ENCODE measurements around the gene FADD.
"Not testable (repeated sequence)": the region's sequence is repeated elsewhere in the genome, so short reads cannot be mapped to it uniquely, and the experiment has no call there.

Gene FADD

GRCh38 chr11:70205766-70206165 lies 2.7 kb downstream of the FADD start:
- no peak for DNase-seq

DNA sequence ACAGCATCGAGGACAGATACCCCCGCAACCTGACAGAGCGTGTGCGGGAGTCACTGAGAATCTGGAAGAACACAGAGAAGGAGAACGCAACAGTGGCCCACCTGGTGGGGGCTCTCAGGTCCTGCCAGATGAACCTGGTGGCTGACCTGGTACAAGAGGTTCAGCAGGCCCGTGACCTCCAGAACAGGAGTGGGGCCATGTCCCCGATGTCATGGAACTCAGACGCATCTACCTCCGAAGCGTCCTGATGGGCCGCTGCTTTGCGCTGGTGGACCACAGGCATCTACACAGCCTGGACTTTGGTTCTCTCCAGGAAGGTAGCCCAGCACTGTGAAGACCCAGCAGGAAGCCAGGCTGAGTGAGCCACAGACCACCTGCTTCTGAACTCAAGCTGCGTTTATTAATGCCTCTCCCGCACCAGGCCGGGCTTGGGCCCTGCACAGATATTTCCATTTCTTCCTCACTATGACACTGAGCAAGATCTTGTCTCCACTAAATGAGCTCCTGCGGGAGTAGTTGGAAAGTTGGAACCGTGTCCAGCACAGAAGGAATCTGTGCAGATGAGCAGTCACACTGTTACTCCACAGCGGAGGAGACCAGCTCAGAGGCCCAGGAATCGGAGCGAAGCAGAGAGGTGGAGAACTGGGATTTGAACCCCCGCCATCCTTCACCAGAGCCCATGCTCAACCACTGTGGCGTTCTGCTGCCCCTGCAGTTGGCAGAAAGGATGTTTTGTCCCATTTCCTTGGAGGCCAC lies 3.3 kb downstream of the FADD start:
- DNase-seq = no peak

GRCh38 chr11:70206982-70207376 lies 3.9 kb downstream of the FADD start:
- DNase-seq = no peak

GRCh38 chr11:70207531-70208131 lies 4.5 kb downstream of the FADD start:
- DNase-seq = no peak

DNA sequence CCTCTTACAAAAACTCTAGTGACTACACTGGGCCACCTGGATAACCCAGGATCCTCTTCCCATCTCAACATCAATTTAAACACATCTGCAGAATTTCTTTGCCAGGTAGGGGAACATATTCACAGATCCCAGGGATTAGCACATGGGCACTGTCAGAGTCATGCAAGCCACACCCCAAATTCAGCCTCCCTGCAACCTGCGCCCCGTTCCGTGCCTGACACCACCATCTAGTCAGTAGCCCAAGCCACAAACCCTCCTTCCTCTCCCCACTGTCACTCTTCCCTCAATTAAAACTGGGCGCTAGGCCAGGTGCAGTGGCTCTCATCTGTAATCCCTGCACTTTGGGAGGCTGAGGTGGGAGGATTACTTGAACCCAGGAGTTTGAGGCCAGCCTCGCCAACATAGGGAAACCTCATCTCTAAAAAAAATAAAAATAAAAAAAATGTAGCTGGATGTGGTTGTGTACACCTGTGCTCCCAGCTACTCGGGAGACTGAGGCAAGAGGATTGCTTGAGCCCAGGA lies 6.4 kb downstream of the FADD start:
- DNase-seq = peak; percentile 20

GRCh38 chr11:70210051-70210501 lies 7.0 kb downstream of the FADD start:
- DNase-seq = no peak

- DNase-seq = no peak
Measured at GRCh38 chr11:70210530-70210929, 7.4 kb downstream of the FADD start.

DNA sequence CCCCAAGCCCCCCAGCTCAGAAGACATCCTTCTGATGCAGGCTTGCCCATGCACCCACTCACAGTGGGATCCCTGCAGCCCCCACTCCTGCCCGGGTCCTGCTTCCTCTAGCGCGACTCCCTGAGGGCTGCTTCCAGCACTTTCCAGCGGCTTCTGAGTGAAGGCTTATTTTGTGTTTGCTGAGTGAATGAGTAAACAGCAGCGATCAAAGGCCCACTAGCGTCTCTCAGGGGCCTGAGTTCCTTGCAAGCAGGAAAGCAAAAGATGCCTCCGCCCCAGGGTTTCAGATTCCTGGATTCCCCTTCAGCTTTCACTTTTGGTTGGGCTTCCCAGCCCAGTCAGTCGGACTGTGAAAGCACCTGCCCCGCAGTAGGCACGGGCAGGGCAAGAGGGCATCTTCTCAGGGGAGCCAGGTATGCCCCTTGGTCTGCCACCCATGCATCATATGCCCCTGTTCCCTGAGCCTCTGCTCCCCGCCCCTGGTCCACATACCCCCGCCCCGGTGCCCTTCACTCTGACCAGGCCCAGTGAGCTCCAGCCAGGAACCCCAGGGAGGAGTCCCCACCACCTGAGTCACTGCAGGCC lies 9.2 kb downstream of the FADD start:
- DNase-seq = no peak

GRCh38 chr11:70217388-70217787 lies 14.3 kb downstream of the FADD start:
- not testable (repeated sequence) for DNase-seq

DNA sequence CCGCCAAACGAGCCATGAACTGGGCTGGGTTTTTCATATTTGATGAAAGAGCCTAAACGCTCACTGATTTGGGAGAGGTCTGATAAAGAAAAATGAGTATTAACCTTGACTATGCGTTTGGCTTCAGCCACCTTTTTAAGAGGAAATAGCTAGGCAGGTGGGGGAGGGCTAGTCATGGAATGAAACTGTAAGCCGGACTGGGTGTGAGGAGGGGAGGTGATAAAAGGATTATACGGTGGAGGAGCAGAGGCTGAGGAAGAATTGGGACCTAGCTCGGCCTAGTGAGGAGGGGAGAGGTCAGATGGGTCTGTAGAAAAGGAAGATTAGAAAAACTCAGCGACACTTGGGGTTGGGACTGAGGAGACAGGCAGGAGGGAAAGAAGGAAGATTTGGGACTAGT lies 15.0 kb downstream of the FADD start:
- not testable (repeated sequence) for DNase-seq

DNA sequence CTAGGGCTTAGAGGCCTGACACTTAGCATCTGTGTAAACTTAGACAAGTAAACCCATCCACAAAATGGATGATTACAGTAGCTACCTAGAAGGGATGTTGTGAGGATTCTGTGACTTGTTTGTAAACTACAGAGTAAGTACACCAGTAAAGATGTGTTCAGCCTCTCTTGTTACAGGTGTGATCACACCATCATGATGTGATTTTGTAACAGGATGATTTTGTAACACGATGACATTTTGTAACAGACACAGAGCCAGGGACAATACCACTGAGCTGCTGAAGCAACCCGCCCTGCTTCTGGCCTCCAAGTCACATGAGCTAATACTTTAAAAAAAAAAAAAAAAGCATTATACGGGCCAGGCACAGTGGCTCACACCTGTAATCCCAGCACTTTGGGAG lies 17.0 kb downstream of the FADD start:
- no peak for DNase-seq

DNA sequence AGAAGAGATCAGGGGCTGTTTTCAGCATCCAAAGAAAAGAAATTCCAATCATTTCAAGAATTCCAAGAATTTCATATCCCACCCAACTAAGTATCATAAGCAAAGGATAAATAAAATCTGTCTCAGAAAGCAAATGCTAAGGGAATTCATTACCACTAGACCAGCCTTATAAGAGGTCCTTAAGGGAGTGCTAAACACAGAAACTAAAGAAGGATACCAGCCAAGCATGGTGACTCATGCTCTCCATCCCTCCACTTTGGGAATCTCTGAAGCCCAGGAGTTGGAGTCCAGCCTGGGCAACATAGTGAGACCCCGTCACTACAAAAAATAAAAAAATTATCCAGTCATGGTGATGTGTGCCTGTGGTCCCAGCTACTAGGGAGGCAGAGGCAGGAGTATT lies 17.8 kb downstream of the FADD start:
- DNase-seq = no peak

GRCh38 chr11:70225681-70226177 lies 22.6 kb downstream of the FADD start:
- DNase-seq = no peak

GRCh38 chr11:70226183-70226582 lies 23.1 kb downstream of the FADD start:
- DNase-seq = no peak

DNA sequence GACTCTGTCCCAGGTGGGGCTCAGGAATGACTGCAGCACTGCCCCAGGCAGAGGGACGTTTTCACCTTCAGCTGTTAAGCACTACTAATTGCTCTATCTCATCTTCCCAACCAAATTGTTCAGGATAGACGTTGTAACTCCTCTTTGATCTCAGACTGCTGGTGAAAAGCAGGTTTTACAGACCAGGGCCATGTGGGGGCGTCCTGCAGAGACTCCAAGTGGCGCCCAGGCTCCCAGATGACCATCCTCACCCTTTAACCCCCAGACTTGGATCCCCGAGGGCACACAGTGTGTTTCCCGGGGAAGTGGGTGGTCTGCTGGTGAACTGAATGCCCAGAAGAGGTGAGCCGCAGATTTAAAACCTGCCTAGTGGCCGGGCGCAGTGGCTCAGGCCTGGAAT lies 23.9 kb downstream of the FADD start:
- DNase-seq = peak; percentile 14

DNA sequence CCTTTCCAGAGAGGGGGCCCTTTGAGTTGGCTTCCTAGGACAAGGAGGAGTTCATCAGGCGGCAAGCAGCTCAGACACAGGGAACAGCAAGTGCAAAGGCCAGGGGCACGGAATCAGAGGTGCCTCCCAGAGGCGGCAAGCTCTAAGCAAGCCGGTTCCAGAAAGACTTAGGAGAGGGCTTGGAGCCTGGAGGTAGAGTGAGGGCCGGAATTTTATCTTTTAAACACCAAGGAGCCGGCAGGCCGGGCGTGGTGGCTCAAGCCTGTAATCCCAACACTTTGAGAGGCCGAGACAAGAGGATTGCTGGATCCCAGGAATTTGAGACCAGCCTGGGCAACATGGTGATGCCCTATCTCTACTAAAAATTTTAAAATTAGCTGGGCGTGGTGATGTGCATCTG lies 26.6 kb downstream of the FADD start:
- no peak for DNase-seq

GRCh38 chr11:70230151-70230839 lies 27.2 kb downstream of the FADD start:
- DNase-seq = no peak

DNA sequence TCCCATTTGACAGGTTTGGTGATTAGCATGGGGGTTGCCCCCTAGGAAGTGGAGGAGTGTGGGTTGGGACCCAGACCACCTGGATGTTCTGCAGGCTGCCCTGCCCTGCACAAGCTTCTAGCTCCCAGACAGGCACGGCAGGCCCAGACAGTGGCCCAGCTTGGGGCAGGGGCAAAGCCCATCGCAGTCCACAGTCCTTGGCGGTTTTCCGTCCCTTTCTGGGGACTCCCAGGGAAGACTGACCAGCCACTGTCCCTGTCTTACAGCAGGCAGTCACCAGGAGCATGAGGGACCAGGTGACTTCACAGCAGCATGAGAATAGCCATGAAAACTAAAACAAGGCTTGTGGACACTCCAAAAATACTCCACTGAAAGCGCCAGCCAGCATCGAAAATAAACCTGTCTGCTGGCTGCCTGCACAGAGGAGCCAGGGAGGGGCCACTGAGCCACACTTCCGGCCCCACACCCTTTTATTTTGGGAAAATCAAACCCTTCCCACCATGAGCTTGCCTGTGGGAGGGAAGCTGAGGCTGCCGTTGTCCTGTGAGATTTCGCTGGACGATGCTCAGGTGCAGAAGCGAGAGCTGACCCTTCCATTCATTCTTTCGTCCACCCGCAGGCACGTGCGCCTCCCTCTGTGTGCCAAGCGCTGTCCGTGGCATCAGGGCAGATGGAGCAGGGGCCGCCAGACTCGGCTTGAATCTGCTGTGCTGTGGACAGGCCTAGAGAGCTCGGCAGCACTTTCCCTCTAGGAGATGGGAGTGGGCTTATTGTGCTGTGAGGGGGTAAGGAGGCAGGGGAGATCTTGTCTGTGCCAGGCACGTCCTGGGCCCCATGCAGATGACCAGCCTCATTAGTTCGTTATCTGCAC lies 28.0 kb downstream of the FADD start:
- DNase-seq = no peak

- DNase-seq = no peak
Measured at GRCh38 chr11:70233034-70233433, 29.9 kb downstream of the FADD start.

- DNase-seq = no peak
Measured at GRCh38 chr11:70233511-70233934, 30.4 kb downstream of the FADD start.

DNA sequence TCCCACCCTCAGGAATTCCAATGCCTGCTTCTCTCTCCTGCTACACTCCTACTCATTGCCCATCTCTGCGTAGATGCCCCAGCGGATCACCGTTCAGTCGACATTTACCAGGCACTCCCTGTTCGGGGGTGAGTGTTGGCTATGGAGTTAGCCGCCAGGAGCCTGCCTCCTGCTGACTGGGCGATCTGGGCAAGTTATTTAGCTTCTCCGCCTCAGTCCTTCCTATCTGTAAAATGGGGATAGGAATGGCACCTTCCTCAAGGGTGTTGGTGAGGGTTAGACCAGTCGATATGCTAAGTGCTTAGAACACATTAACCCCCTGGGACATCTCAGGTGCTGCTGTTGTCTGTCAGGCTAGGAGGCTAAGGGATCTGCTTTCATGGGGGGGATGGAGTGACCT lies 30.9 kb downstream of the FADD start:
- DNase-seq = no peak

- DNase-seq = no peak
Measured at GRCh38 chr11:70240337-70240736, 37.2 kb downstream of the FADD start.

Data from hematopoietic multipotent progenitor cell treated with erythropoietin and hydrocortisone succinate and interleukin-3 and kit ligand, for 8 days (in vitro differentiated cells).